ENCODE results near the gene TBL2.

GRCh38 chr7:73599151-73599882, 20.9 kb upstream of the TBL2 start:
- no peak for TF ChIP-seq CTCF (IDR thresholded peaks at IDR 0.05)
- no peak for TF ChIP-seq JUN (CRISPR knock-in tag; IDR thresholded peaks at IDR 0.05)
- no peak for TF ChIP-seq MAX (CRISPR knock-in tag; IDR thresholded peaks at IDR 0.05)
- TF ChIP-seq TEAD4 (CRISPR knock-in tag; IDR thresholded peaks at IDR 0.05), result no peak
- no peak for TF ChIP-seq E2F5 (CRISPR knock-in tag; IDR thresholded peaks at IDR 0.05)
- no peak for TF ChIP-seq CBFB (CRISPR knock-in tag; IDR thresholded peaks at IDR 0.05; ENCODE audit: low read depth)
- TF ChIP-seq ESRRA (CRISPR knock-in tag; IDR thresholded peaks at IDR 0.05; ENCODE audit: borderline replicate concordance), result no peak
